HG03520 (cell line): ENCODE results near the gene FGD3.
A peak's percentile ranks its signal among the peaks of the same experiment; 100 is the strongest.

Experiments used
- ATAC-seq: cut with Tn5 transposase; IDR thresholded peaks from one replicate; pipeline ENCODE4 v1.9.1; 2021; ENCODE audit warnings: mild to moderate bottlenecking, moderate library complexity; ENCODE audit not compliant: unreplicated experiment

The FGD3 gene

DNA sequence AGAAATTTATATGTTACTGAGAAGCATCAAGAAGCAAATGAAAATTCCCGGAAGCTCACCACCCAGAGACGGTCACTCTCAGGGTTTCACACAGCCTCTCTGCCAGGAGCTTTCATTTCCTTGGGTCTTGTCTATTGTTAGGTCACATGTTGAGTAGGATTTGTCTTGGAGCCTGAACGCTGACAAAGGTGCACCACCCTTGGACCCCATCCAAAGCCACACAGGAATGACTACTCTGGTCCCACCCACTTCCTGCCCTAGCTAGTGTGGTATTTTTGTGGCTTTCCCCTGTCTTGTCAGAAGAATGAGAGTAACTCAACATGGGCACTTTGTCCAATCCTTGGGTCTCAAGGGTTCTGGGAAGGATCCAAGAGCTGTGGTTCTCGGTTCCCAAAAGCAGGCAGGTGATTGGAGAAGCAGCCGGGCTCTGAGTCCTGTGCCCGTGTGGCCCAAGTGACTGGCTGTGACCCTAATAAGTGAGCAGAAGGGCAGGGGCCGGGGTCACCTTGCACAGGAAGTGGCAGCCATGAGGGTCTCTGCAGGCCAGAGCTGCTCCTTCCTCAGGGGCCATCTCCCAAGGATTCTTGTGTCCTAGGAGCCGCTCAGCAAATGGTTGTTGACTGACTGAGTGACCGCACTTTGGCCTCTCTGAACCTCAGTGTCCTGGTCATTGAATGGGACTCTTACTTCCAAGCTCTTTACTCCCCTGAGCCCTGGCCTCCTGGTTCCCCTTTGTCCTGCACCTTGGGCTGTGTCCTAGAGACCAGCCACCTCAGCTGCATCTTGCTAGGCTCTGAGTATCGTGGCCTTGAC lies 6.9 kb downstream of the FGD3 start:
- no peak for ATAC-seq

DNA sequence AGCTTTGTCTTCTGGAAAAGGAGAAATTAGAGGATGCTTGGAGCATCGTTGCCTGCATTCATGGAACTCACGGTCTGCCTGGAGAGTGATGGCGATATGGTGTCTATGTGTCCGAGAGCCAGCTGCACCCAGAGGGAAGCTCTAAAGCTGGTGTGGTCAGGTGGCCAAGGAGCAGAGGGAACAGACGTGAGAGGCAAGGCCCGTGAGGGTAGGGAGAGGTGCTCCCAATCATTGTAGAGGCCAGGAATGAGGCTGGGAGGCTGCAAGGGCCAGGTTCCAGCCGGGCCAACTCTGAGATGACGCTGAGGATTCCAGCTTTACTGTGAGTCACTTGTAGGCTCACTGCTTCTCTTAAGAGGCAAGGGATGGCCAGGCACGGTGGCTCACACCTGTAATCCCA lies 7.6 kb downstream of the FGD3 start:
- no peak for ATAC-seq

DNA sequence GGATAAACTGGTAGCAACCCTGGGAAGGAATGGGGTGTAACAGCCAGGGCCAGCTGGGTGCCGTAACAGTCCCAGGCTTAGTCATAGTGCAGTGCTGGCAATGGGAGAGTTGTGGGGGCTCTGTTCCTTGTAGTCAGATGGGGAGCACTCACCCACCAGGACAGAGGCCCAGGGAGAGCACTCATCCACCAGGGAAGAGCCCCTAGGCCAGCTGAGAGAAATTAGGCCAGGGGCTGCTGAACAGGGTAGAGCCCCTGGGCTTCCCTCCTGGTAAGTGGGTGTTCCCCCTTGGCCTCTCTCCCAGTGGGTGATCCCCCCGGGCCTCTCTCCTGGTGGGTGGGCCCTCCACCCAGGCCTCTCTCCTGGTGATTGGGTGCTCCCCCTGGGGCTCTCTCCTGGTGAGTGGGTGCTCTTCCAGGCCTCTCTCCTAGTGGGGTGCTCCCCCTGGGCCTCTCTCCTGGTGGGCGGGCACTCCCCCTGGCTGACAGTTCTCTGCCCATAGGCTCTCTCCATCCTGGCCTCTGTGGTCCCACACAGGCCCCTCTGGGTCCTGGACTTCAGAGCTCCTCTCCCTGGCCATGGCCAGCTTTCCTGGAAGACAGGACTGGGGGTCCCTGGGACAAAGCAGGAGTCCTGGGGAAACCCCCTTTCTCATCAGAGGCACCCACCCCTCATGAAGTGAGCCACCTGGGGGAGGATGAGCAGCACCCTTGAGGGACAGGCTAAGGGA lies 13.4 kb downstream of the FGD3 start:
- ATAC-seq: no peak

DNA sequence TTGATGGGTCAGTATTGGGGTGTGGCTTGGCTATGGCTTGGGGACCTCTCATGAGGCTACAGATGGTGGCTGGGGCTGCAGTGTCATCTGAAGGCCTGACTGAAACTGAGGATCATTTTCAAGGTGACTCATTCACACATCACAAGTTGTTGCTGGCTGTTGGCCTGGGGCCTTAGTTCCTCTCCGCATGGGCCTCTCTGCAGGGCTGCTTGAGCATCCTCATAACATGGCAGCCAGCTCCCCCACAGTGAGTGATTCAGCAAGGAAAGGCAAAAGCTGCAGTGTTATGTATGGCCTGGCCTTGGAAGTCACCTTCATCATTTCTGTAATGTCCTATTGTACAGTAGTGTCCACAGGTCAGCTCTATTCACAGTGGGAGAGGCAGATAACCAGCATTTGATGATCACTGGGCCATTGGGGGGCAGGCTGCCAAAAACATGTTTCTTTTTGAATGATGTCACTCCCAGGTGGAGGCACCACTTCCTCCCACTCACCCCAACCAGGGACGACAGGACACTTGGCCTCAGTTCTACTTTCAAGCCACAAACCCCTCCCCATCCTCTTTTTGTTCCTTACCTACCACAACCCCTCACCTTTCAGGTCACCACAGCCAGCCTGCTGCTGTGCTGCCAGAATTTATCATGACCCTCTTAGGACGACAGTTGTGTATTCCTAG lies 14.4 kb downstream of the FGD3 start:
- no peak for ATAC-seq

DNA sequence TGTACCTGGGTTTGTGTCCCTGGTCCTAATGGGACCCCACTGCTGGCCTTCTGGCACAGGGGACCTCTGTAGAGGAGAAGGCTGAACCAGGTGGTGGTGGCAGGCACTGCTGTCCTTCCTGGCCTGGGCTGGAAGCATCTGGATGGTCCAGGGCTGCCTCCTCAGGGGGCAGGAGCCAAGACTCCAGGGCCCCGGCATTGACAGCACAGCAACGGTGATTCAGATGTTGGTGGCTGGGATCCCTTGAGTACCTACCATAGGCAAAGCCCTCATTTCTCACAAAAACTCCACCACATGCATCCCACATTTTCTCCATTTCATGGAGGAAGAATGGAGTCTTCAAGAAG lies 15.0 kb downstream of the FGD3 start:
- ATAC-seq: no peak

DNA sequence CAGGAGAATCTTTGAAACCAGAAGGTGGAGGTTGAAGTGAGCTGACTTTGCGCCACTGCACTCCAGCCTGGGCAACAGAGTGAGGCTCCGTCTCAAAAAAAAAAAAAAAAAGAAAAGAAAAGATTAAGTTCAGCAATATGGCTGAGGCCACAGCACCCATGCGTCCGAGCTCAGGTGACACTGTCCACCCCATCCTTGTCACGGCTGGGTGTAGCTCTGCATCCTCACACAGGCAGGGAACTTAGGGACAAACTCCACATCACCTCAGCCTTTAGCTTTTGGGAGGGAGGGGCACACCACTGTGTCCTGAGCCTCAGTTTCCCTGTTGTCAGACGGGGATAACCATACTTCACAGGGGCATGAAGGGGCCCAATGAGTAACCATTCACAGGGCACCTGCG lies 15.5 kb downstream of the FGD3 start:
- ATAC-seq: no peak

DNA sequence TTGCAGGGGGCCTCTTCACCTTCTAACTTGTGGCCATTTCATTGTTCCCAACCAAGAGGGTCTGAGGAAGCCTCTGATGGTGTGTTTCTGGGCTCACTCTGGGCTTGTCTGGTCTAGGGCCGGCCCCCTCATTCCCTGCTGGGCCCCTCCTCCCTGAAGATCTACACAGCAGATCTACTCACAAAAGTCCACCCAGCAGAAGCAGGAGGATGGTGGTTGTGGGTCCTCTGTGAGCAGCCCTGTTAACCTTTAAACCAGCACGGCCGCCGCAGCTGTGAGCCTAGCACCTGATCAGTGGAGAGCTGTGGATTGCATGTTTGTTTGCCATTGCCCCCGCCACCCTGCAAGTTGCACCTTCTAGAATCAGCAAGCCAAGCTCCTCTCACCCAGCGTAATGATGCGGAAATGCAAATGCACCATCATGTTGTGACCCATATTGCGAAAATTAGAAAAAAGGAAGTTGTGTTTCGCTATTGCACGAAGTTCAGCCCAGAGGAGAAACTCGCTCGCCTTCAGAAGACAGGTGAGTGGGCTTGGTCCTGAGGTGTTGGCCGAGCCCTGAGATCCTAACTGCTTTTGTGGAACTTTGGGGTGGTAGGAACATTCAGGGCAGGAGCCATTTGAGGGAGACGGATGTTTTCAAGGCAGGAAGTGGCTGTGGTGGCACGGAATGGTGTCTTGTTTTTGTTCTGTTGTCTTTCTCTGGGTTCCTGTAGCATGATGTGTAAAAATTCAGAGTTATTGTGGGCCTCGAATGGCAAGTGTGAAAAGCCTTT lies 16.7 kb downstream of the FGD3 start:
- ATAC-seq: peak; percentile 81

DNA sequence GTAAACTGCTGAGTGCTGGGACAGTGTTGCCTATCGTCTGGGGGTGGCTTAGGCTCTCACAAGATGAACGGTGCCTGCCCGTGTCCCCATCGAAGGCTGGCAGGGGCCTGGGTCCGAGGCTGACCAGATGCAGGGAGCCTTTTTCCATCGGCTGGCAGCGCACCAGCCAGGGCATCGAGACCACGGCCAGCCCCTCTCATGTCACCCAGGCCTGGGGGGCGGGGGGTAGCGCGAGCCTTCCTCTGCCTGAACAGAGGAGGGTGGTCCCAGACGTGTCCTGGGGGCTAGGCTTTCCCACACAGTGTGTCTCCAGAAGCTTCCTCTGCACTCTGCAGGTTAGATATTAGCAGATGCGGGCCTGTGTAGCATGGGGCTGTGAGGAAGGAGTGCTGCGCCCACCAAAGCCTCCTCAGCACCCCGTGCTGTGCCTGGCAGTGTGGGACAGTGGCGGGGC lies 17.3 kb downstream of the FGD3 start:
- peak; percentile 4 for ATAC-seq

DNA sequence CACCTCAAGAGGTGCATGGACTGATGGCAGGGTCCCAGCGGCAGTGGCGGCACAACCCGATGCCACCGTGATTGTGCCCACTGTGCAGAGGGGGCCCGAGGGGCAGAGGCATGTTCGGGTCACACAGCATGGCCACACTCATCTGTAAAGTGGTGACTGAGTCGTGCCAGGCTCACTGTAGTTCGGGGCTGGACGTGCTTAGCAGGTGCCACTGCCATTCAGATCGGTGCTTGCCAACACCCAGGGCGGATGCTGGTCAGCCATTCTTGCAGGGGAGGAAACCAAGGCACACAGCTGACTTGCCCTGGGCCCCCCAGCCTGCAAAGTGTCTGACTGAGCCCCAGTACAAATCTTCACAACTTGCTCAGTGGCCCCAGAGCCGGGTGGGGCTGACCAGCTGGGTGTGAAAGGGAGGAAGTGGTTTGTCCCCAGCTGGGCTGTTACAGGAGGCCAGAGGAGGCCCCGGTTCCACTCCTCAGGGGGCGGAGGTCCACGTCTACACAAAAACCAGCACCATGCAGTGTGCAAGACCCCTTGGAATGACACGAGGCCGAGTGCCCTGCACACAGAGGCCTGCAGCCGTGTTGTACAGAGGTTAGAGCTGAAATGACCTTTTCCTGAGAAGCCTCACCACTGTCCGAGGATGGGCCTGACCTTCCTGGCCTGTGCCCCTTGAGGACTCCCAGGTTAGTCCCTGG lies 17.9 kb downstream of the FGD3 start:
- no peak for ATAC-seq

DNA sequence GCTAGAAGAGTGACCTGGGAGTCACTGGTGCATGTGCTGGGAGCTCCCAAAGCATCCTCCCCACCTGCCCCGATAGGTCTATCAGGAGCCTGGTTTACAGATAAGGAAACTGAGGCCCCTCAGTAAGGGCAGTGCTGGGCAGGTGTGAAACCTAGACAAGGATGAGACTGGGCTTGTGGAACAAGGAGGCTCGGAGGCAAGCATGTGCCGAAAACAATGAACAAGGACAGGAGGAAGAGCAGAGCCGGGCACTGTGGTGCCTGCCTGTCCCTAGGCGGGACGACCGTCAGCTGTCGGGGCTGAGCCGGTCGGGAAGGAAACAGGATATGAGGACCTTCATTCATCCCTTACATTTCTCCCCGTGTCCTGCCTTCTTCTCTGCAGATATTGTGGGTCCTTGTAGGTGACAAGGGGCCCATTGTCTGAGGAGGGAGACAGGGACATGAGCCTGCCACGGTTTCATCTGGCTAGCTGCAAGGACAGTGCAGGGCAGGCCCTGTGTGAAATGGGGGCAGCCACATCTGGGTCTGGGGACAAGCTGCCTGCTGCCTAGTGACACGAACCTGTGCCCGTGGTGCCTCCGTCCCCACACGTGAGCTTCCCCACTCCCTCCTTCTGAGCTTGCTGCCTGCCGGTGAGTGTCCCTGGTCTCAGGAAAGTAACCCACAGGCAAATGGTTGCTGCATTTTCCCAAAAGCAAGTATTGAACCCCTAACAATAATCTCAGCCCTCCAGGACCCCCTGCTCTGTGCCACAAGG lies 18.6 kb downstream of the FGD3 start:
- ATAC-seq: no peak

DNA sequence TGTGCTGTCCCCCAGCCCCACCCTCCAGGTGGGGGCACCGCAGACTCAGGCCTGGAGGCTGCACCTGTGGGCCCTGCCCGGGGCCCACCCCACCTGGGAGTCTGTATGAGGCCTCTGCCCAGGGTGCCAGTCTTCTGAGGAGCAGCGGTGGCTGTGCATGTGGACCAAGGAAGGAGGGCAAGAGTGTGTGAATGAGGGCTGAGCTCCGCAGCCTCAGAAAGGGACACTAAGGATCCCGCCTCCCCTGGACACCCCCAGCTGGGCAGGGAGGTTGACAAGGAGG lies 19.1 kb downstream of the FGD3 start:
- ATAC-seq: no peak

DNA sequence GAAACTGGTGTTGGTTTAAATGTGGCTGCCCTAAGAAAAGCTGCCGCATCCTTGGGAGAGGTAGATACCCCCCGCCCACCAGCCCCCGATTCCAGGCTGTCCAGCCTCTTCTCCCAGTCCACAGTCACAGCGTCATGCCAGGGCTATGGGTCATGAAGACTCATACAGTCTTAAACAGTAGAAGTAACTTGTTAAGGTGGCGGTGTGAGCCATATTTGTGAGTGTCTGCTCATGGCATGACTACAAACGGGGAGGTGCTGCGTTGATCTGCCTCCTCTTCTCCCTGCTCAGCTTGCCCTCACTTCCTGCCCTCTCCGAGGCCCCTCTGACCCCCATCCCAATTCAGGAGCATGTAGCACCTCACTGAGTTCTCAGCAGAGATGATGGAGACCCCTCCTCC lies 20.8 kb downstream of the FGD3 start:
- ATAC-seq: no peak

DNA sequence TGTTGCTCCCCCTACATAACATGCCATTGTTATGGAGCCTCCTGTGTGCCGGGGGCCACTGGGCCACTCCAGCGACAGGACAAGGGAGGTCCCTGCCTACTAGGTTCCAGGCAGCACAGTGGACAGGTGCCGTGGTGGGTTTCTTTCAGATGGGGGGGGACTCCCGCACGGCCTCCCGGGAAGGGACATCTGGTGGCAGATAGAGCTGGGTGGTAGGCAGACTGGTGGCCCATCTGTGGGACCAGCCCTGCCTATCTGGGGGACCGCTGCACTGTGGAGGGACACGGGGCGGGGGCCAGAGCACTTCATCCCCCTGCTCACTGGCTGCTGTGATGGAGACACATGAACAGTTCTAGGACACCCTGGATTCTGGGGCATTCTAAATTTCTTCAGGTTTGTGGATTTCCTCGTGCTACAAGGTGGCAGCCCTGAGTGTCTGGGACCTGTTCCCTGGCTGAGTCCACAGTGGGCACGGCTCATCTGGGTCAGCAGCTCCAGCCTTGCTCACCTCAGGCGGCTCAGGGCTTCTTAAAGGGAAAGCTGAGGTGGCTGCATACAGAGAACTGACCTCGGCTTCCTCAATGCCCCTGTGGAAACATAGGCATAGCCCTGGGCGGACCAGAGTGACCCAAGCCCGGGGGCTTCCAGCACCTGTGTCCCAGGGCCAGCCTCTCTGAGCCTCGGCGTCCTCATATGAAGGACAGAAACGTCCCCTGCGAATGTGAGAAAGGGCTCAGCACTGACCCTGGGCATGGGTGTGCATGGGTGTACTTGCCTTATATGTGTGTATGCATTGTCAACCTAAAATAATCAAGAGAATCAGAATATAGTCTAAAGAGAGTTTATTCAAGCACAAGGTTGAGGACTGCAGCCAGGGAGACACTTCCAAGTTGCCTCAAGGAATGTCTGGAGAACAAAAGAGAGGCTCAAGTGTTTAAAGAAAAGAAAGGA lies 22.5 kb downstream of the FGD3 start:
- ATAC-seq: no peak

DNA sequence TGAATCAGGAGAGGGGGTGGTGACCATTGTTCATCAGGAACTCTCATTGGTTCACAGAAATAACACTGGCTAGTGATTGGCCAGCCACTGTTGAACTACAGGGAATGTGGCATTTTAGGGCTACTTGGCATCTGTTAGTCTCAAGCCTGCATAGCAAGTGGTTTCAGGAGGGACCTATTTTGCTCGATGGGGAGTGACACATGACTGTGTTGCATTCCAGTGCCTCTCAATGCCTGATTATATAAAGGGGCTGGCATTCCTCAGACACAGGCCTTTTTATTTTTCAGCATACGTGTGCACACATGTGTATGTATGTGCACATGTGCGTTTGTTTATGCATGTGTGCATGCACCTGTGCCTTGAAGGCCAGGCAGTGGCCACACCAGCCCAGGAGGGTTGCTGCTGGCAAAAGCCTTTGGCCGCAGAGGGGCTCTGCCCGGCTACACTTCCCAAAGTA lies 23.2 kb downstream of the FGD3 start:
- ATAC-seq: no peak

DNA sequence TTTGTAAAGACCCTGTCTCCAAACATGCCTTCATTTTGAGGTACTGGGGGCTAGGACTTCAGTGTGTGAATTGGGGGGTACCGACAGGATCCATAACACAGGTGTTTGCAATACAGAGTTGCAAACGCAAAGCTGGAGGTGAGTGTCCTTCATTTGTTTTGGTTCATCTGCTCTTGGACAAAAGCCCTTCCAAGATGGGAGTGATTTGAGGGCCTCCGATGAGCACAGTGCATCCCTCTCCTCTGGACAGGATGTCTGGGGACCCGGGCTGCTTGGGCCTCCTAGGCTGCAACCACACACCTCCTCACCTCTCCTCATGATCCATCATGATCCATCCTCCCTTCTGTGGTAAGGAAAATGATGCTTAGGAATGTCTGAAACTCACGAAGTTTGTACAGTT lies 23.8 kb downstream of the FGD3 start:
- no peak for ATAC-seq

DNA sequence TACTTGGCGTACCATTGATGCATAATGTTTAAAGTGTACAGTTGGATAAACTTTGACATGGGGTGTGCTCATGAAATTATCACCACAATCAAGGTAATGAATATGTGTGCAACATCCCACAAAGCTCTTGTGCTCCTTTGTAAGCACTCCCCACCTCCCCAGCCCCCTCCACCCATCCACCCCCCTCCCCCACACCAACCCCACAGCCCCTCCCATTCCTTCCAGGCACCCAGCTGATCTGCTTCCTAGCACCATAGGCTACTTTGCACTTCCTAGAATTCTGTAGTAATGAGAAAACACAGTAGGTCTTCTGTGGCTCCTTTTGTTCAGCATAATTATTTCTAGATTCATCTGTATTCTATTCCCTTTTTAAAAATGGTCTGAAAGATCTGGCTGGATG lies 24.5 kb downstream of the FGD3 start:
- ATAC-seq: no peak

DNA sequence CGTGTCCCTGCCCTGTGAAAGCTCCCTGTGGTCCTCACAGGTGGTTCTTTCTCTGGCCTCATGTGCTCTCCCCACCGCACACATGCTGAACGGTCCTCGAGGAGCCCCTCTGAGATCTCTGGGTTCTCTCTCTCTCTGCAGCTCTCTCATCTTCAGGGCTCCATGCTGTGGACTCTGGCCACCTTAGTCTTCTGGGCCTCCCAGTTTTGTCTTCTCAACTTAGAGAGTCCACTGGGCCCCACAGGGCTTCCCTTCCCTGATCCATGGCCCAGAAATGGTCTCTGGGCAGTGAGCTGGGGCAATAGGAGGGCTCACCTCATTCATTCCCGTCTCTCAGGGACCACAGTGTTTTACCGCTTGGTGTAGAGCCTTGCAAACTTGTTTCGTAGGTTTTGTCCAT lies 26.4 kb downstream of the FGD3 start:
- ATAC-seq: no peak

DNA sequence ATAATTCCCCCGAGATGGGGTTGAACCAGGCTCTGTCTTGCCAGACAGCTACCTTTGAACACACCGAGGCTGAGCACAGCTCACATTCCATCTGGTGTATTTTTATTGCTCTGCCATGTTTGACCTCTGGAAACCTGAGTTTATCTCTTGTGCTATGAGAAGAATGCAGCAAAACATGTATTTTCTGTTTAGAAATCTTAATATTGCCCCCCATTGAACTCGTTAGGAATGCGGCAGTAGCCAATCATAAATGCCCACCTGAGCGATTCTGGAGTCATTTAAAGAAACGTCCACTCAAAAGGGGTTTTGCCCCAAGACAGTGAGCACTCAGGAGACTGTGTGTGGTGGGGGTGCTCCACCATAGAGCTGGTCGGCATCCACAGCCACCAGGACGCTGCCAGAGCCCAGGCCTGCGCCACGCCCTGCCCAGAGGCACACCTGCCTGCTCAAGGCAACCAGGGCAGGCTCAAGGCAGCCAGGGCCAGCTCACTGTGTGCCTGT lies 26.9 kb downstream of the FGD3 start:
- ATAC-seq: no peak
